Thyroid gland (tissue), 4 donors: ENCODE results near the gene SETX.

Source experiments
- POLR2A ChIP-seq, 2 donors: fragments of 450-650 bp; IDR thresholded peaks; one replicate each; pipeline ENCODE4 v1.6.1; 2017; ENCODE audit warnings: antibody characterized with exemption in 2 of 2, mild to moderate bottlenecking in 2 of 2, moderate library complexity in 1 of 2
- TF ChIP-seq, protein P1 (sequence below), 6 experiments: fragments of 200-600 bp in 3 of 6; fragments of 450-650 bp in 3 of 6; sonication (generic) in 3 of 6; IDR thresholded peaks; one replicate each; pipeline ENCODE4 v1.5.1; 2016 to 2019; ENCODE audit warnings: antibody characterized with exemption in 6 of 6, mild to moderate bottlenecking in 2 of 6, inconsistent platforms in 1 of 6, moderate library complexity in 1 of 6

DNA sequence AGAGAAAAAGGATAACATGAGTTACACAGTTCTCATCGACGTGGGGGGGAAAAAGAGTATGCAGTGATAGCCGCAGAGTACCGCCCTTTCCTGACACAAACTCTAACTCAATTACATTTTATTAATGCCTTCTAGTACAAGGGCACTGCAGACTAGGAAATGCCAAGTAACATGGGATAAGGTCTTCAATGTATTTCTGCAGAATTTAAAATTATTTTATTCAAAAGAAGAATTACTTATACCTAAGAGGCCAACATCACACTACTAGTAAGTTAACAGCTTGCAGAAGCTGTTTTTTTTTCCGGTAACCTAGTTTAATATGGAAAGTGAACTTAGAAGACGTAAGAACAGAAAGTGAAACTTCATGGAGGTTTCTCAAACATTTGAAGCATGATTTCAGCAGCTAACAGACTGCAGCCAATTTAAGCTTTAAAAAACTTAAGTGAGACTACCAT lies 3.9 kb downstream of the SETX start:
- no peak for TF ChIP-seq POLR2A (IDR thresholded peaks at IDR 0.05)
- TF ChIP-seq, protein P1, sequence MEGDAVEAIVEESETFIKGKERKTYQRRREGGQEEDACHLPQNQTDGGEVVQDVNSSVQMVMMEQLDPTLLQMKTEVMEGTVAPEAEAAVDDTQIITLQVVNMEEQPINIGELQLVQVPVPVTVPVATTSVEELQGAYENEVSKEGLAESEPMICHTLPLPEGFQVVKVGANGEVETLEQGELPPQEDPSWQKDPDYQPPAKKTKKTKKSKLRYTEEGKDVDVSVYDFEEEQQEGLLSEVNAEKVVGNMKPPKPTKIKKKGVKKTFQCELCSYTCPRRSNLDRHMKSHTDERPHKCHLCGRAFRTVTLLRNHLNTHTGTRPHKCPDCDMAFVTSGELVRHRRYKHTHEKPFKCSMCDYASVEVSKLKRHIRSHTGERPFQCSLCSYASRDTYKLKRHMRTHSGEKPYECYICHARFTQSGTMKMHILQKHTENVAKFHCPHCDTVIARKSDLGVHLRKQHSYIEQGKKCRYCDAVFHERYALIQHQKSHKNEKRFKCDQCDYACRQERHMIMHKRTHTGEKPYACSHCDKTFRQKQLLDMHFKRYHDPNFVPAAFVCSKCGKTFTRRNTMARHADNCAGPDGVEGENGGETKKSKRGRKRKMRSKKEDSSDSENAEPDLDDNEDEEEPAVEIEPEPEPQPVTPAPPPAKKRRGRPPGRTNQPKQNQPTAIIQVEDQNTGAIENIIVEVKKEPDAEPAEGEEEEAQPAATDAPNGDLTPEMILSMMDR (IDR thresholded peaks at IDR 0.05), result no peak
